Endothelial cell of umbilical vein (primary cell): ENCODE results near the gene SLC12A2. TPM values are rescaled to one million over a fixed set of nuclear protein-coding genes. Genes with fewer than 3 reads are reported as not detected.

Experiments
- BruUV-seq: library from RNA; stranded (reverse); fragments of 400-500 nt; replicated peaks from 2 replicates; lab custom pipeline; 2021; lab: Mats Ljungman, UMichigan
- CTCF ChIA-PET: fragments of 300-600, 350-600 bp; sonication (Branson Sonifier 250); formaldehyde crosslinking; loops from one replicate; lab custom pipeline; 2021; ENCODE audit warnings: antibody characterized with exemption, inconsistent platforms; lab: Charles Lee
- POLR2A ChIA-PET: fragments of 300-600, 350-600 bp; sonication (Branson Sonifier 250); formaldehyde crosslinking; loops from one replicate; lab custom pipeline; 2021; ENCODE audit warnings: antibody characterized with exemption, inconsistent platforms; lab: Charles Lee
- DNase-seq: peaks from one replicate; pipeline ENCODE4 v3.0.0-alpha.2; 2011; ENCODE audit warnings: low read depth, low spot score
- FAIRE-seq: peaks from 2 replicates; lab custom pipeline; 2011; peaks lifted over from hg19 to GRCh38; lab: Jason Lieb, UNC
- H2AFZ ChIP-seq: 2 replicates; pipeline ENCODE4 v1.6.0; 2012; ENCODE audit warnings: low read depth, low read length, control low read depth, inconsistent platforms
- H3K27ac ChIP-seq: 2 replicates; pipeline ENCODE4 v1.5.1; 2011; ENCODE audit warnings: low read depth, mild to moderate bottlenecking, control low read depth, low read length, moderate library complexity; ENCODE audit not compliant: insufficient read depth
- H3K27me3 ChIP-seq, 2 experiments: 2 replicates each; pipeline versions ENCODE4 v1.6.0 to v1.6.1; 2011; ENCODE audit warnings: low read length in 2 of 2, mixed read lengths in 1 of 2; ENCODE audit not compliant: control insufficient read depth in 2 of 2, insufficient read depth in 2 of 2
- H3K36me3 ChIP-seq, 2 experiments: 2 replicates in 1 of 2; 3 replicates in 1 of 2; pipeline ENCODE4 v1.5.1; 2011; ENCODE audit warnings: low read length in 2 of 2, mild to moderate bottlenecking in 1 of 2, moderate library complexity in 1 of 2; ENCODE audit not compliant: control insufficient read depth in 2 of 2, insufficient read depth in 2 of 2; ENCODE audit errors: extremely low read depth in 1 of 2
- H3K4me1 ChIP-seq: 3 replicates; pipeline ENCODE4 v1.5.1; 2011; ENCODE audit warnings: mild to moderate bottlenecking, low read length; ENCODE audit not compliant: control insufficient read depth, insufficient read depth; ENCODE audit errors: extremely low read depth
- H3K4me2 ChIP-seq: 2 replicates; pipeline ENCODE4 v1.6.1; 2011; ENCODE audit warnings: low read length, control low read depth, mixed read lengths; ENCODE audit not compliant: insufficient read depth
- H3K4me3 ChIP-seq, 3 experiments: fragments of 200-600 bp in 1 of 3; sonication (generic), shearing (Covaris generic) in 1 of 3; replicated peaks in 1 of 3; 2 replicates each; pipeline ENCODE4 v1.5.1; 2011 to 2016; ENCODE audit warnings: control low read depth in 3 of 3, low read length in 3 of 3, mild to moderate bottlenecking in 2 of 3, inconsistent platforms in 1 of 3, low read depth in 1 of 3, moderate library complexity in 1 of 3; ENCODE audit not compliant: insufficient read depth in 1 of 3
- H3K79me2 ChIP-seq: 2 replicates; pipeline ENCODE4 v1.6.0; 2012; ENCODE audit warnings: low read length, inconsistent platforms; ENCODE audit not compliant: control insufficient read depth, insufficient read depth
- H3K9ac ChIP-seq: replicated peaks from 2 replicates; pipeline ENCODE3; 2011; ENCODE audit warnings: low read length, control low read depth; ENCODE audit not compliant: insufficient read depth; ENCODE audit errors: extremely low read depth
- H3K9me1 ChIP-seq: replicated peaks from 3 replicates; pipeline ENCODE4 v1.6.0; 2011; ENCODE audit warnings: mild to moderate bottlenecking, low read length; ENCODE audit not compliant: control insufficient read depth, insufficient read depth; ENCODE audit errors: extremely low read depth
- H3K9me3 ChIP-seq: replicated peaks from 2 replicates; pipeline ENCODE4 v1.5.1; 2012; ENCODE audit warnings: low read length, inconsistent platforms; ENCODE audit not compliant: control insufficient read depth, insufficient read depth
- H4K20me1 ChIP-seq: replicated peaks from 2 replicates; pipeline ENCODE3; 2011; ENCODE audit warnings: mild to moderate bottlenecking, low read length; ENCODE audit not compliant: control insufficient read depth, insufficient read depth; ENCODE audit errors: extremely low read depth
- CTCF ChIP-seq, 2 donors: IDR thresholded peaks; 1 replicate in 1 of 2; 2 replicates in 1 of 2; pipeline ENCODE4 v1.5.1; 2011; ENCODE audit warnings: low read length in 2 of 2, mild to moderate bottlenecking in 2 of 2, moderate library complexity in 2 of 2, control low read depth in 1 of 2, inconsistent platforms in 1 of 2, low read depth in 1 of 2; ENCODE audit not compliant: insufficient read depth in 1 of 2; ENCODE audit errors: extremely low read depth in 1 of 2
- EZH2 ChIP-seq: IDR thresholded peaks from 2 replicates; pipeline ENCODE4 v1.6.1; 2012; ENCODE audit warnings: borderline replicate concordance, low read depth, mild to moderate bottlenecking, moderate library complexity, low read length, inconsistent platforms; ENCODE audit not compliant: severe bottlenecking
- FOS ChIP-seq: IDR thresholded peaks from 2 replicates; pipeline ENCODE4 v1.6.1; 2011; ENCODE audit warnings: mild to moderate bottlenecking, low read length, moderate library complexity, borderline replicate concordance; ENCODE audit not compliant: insufficient read depth
- GATA2 ChIP-seq: IDR thresholded peaks from 2 replicates; pipeline ENCODE4 v1.7.0; 2011; ENCODE audit warnings: low read depth, mild to moderate bottlenecking, moderate library complexity, mixed read lengths, low read length; ENCODE audit not compliant: insufficient read length, insufficient read depth
- JUN ChIP-seq: IDR thresholded peaks from 2 replicates; pipeline ENCODE4 v1.6.1; 2011; ENCODE audit warnings: borderline replicate concordance, low read depth; ENCODE audit not compliant: insufficient read length, insufficient read depth
- MAX ChIP-seq: IDR thresholded peaks from 2 replicates; pipeline ENCODE4 v1.6.1; 2011; ENCODE audit not compliant: insufficient read depth, insufficient read length
- MYC ChIP-seq: IDR thresholded peaks from one replicate; pipeline ENCODE4 v1.6.1; 2011; ENCODE audit warnings: mild to moderate bottlenecking, low read depth, low read length
- POLR2A ChIP-seq: IDR thresholded peaks from 2 replicates; pipeline ENCODE4 v1.6.1; 2012; ENCODE audit warnings: low read depth, mild to moderate bottlenecking, control low read depth, low read length
- POLR2AphosphoS5 ChIP-seq: IDR thresholded peaks from 2 replicates; pipeline ENCODE4 v1.6.1; 2012; ENCODE audit warnings: low read depth, mild to moderate bottlenecking, control low read depth, low read length, moderate library complexity; ENCODE audit not compliant: insufficient read depth
- dilution Hi-C: fragments of 300-500 bp; cut with MboI; formaldehyde crosslinking; loops from one replicate; pipeline ENCODE4 v1.15.0; 2019; ENCODE audit warnings: low sequenced_read_pairs; ENCODE audit not compliant: extremely low pct_ligation_motif_present
- intact Hi-C: fragments of 100-400 bp; cut with micrococcal nuclease; formaldehyde crosslinking; loops from one replicate; pipeline ENCODE4 v1.10.0; 2022
- polyA plus RNA-seq, 4 experiments: library from polyadenylated mRNA; depleted of rRNA in 3 of 4; stranded (reverse) in 3 of 4; unstranded in 1 of 4; fragments of >200 nt; gene quantifications; 2 replicates each; pipeline versions ENCODE4 v1.2.1 to v1.2.3, GENCODE V29; 2011 to 2012; ENCODE audit warnings: missing spikeins in 1 of 4
- total RNA-seq: library from RNA; stranded (reverse); gene quantifications from 2 replicates; pipeline ENCODE4 v1.2.3, GENCODE V29; 2021

Gene SLC12A2
- total and polyA plus RNA-seq, 2 donors (not counting 3 experiments of a cell fraction or from before 2014, with no cell fraction given), result 11.0 to 59.5 TPM

GRCh38 chr5:128158342-128158741 lies 74.8 kb downstream of the SLC12A2 start:
- H4K20me1 ChIP-seq, result no peaks in the 10 kb centered on the region
- no peak overlapping the region for H3K27ac ChIP-seq
- FAIRE-seq (no peak), DNase-seq (no peak)
- TF ChIP-seq POLR2AphosphoS5, result no peak
- no peak for TF ChIP-seq MAX
- TF ChIP-seq JUN, result no peak
- no peak for TF ChIP-seq MYC
- no peak for TF ChIP-seq CTCF (IDR thresholded peaks at IDR 0.05; ENCODE audit: extremely low read depth in 1 of 2, insufficient read depth in 1 of 2, low read depth in 1 of 2, low read length in 2 of 2)
- TF ChIP-seq POLR2A, result no peak
- TF ChIP-seq GATA2, result no peak
- no peak for TF ChIP-seq EZH2
- TF ChIP-seq FOS, result no peak
- intact Hi-C loops (no loop called here), dilution Hi-C loops (no loop called here)
- H3K9ac ChIP-seq, result no peak overlapping the region
- no peak overlapping the region for H3K4me3 ChIP-seq
- no TSS peak for BruUV-seq
- peaks cover 0 to 7% of the 10 kb centered on the region in 2 experiments for H3K36me3 ChIP-seq
- H3K9me3 ChIP-seq, result no peaks in the 10 kb centered on the region
- no peak overlapping the region for H2AFZ ChIP-seq
- ChIA-PET CTCF (no interaction called here), POLR2A (no interaction called here)
- H3K79me2 ChIP-seq, result no peaks in the 10 kb centered on the region
- no peak overlapping the region for H3K4me2 ChIP-seq
- H3K27me3 ChIP-seq, result no peaks in the 10 kb centered on the region
- H3K4me1 ChIP-seq, result no peaks in the 10 kb centered on the region
- no peaks in the 10 kb centered on the region for H3K9me1 ChIP-seq
